ENCODE measurements around the gene ANKRD37.

- TF ChIP-seq CTCF (conservative IDR thresholded peaks at IDR 0.05 in 1 of 2, IDR thresholded peaks at IDR 0.05 in 1 of 2; ENCODE audit: extremely low read depth in 1 of 2, insufficient read depth in 1 of 2, low read depth in 1 of 2, low read length in 2 of 2) = no peak
- no peak for TF ChIP-seq EZH2 (IDR thresholded peaks at IDR 0.05; ENCODE audit: borderline replicate concordance, low read length)
Measured at GRCh38 chr4:185382754-185383153, 13.9 kb upstream of the ANKRD37 start.
